KMS-11 (cell line): ENCODE measurements around the gene CCL19.

Experiments
- H2AFZ ChIP-seq: fragments of 200-600 bp; sonication (generic); 2 replicates; pipeline ENCODE4 v1.6.1; 2016; ENCODE audit warnings: antibody characterized with exemption, mixed run types, low read depth
- H3K27ac ChIP-seq: fragments of 200-600 bp; sonication (generic); 2 replicates; pipeline ENCODE4 v1.6.1; 2016; ENCODE audit warnings: mild to moderate bottlenecking, mixed run types
- H3K27me3 ChIP-seq: fragments of 200-600 bp; sonication (generic); 2 replicates; pipeline ENCODE4 v1.6.1; 2017; ENCODE audit warnings: mild to moderate bottlenecking, low read depth, mixed run types, moderate library complexity; ENCODE audit not compliant: insufficient read depth
- H3K36me3 ChIP-seq: fragments of 200-600 bp; sonication (generic); 2 replicates; pipeline ENCODE4 v1.6.1; 2017; ENCODE audit warnings: mild to moderate bottlenecking, mixed run types; ENCODE audit not compliant: insufficient read depth
- H3K4me1 ChIP-seq: fragments of 200-600 bp; sonication (generic); 2 replicates; pipeline ENCODE4 v1.6.1; 2016; ENCODE audit warnings: mild to moderate bottlenecking, low read depth, mixed run types; ENCODE audit not compliant: poor library complexity, severe bottlenecking
- H3K4me2 ChIP-seq: fragments of 200-600 bp; sonication (generic); 2 replicates; pipeline ENCODE4 v1.7.0; 2016; ENCODE audit warnings: mild to moderate bottlenecking, mixed run types
- H3K4me3 ChIP-seq: fragments of 200-600 bp; sonication (generic); IDR thresholded peaks from 2 replicates; pipeline ENCODE4 v1.6.1; 2017; ENCODE audit warnings: low read depth, low read length, mixed read lengths; ENCODE audit not compliant: insufficient read depth
- H3K79me2 ChIP-seq: fragments of 200-600 bp; sonication (generic); 2 replicates; pipeline ENCODE4 v1.6.1; 2016; ENCODE audit warnings: low read depth, mixed run types; ENCODE audit not compliant: insufficient read depth
- H3K9ac ChIP-seq: fragments of 200-600 bp; sonication (generic); 2 replicates; pipeline ENCODE4 v1.6.1; 2016; ENCODE audit warnings: mild to moderate bottlenecking, mixed run types
- H4K20me1 ChIP-seq: fragments of 200-600 bp; sonication (generic); 2 replicates; pipeline ENCODE4 v1.6.1; 2016; ENCODE audit warnings: mild to moderate bottlenecking, mixed run types; ENCODE audit not compliant: insufficient read depth
- CTCF ChIP-seq: fragments of 200-600 bp; sonication (generic); conservative IDR thresholded peaks from 2 replicates; pipeline ENCODE4 v1.6.1; 2017; ENCODE audit warnings: low read depth, mild to moderate bottlenecking, antibody characterized with exemption, low read length, moderate library complexity, mixed read lengths

The CCL19 gene

GRCh38 chr9:34652602-34653000 lies 38.5 kb downstream of the CCL19 start:
- H3K4me2 ChIP-seq, result no peak overlapping the region
- H3K27ac ChIP-seq, result no peak overlapping the region
- no peaks in the 10 kb centered on the region for H3K27me3 ChIP-seq
- H2AFZ ChIP-seq, result no peak overlapping the region
- H3K9ac ChIP-seq, result no peak overlapping the region
- H4K20me1 ChIP-seq, result no peaks in the 10 kb centered on the region
- H3K79me2 ChIP-seq, result peaks cover 6% of the 10 kb centered on the region; the same call in 1 of the 2 replicates
- H3K36me3 ChIP-seq, result no peaks in the 10 kb centered on the region
- TF ChIP-seq CTCF, result no peak
- H3K4me3 ChIP-seq, result no peak overlapping the region
- H3K4me1 ChIP-seq, result peaks cover 8% of the 10 kb centered on the region

- Histone ChIP-seq H3K27me3 (no peaks in the 10 kb centered on the region), H3K36me3 (no peaks in the 10 kb centered on the region), H3K4me3 (no peak within 1 kb of the TSS), H2AFZ (no peak within 1 kb of the TSS), H3K79me2 (peaks cover 11% of the 10 kb centered on the region; the same call in 1 of the 2 replicates), H3K27ac (no peak within 1 kb of the TSS), H3K4me1 (peaks cover 11% of the 10 kb centered on the region), H3K4me2 (no peak within 1 kb of the TSS), H4K20me1 (no peaks in the 10 kb centered on the region), H3K9ac (no peak within 1 kb of the TSS)
- no peak for TF ChIP-seq CTCF
Observed at GRCh38 chr9:34651876-34652601, 39.0 kb downstream of the CCL19 start, which contains the start of gene IL11RA. TSS of gene IL11RA (plus strand) at chr9:34652185. CDS start at chr9:34655218, 3,033 bp downstream.

- H3K4me2 ChIP-seq, result no peak overlapping the region
- H3K4me3 ChIP-seq, result no peak overlapping the region
- no peak overlapping the region for H2AFZ ChIP-seq
Observed at GRCh38 chr9:34651321-34651720, 39.8 kb downstream of the CCL19 start.

GRCh38 chr9:34650816-34651215 lies 40.3 kb downstream of the CCL19 start:
- Histone ChIP-seq H3K4me3 (no peak overlapping the region), H3K79me2 (peaks cover 11% of the 10 kb centered on the region; the same call in 1 of the 2 replicates), H3K27me3 (no peaks in the 10 kb centered on the region), H3K4me1 (peaks cover 16% of the 10 kb centered on the region), H3K4me2 (no peak overlapping the region), H2AFZ (no peak overlapping the region), H3K9ac (no peak overlapping the region), H4K20me1 (no peaks in the 10 kb centered on the region), H3K36me3 (no peaks in the 10 kb centered on the region), H3K27ac (no peak overlapping the region)
- no peak for TF ChIP-seq CTCF

More at GRCh38 chr9:34651321-34651720, 39.8 kb downstream of the CCL19 start:
- no peak for TF ChIP-seq CTCF
- Histone ChIP-seq H3K27me3 (no peaks in the 10 kb centered on the region), H3K79me2 (peaks cover 11% of the 10 kb centered on the region; the same call in 1 of the 2 replicates), H3K36me3 (no peaks in the 10 kb centered on the region), H4K20me1 (no peaks in the 10 kb centered on the region), H3K27ac (no peak overlapping the region), H3K4me1 (peaks cover 11% of the 10 kb centered on the region), H3K9ac (no peak overlapping the region)
